HG02642 (cell line): ENCODE results near the gene VDR.

Experiments used
- ATAC-seq: cut with Tn5 transposase; IDR thresholded peaks from one replicate; pipeline ENCODE4 v1.9.1; 2021; ENCODE audit warnings: mild to moderate bottlenecking; ENCODE audit not compliant: unreplicated experiment, poor library complexity

Gene VDR

GRCh38 chr12:47904713-47905709 is at the start of gene VDR:
Gene VDR, minus strand, starts transcription at chr12:47904994. Its CDS starts 25,881 bp downstream, at chr12:47879113.
- ATAC-seq: peak; percentile 76

GRCh38 chr12:47954058-47954457 is 49.3 kb upstream of the VDR start:
- ATAC-seq: no peak

- no peak for ATAC-seq
These were observed 46.2 kb upstream of the VDR start for GRCh38 chr12:47950856-47951468.

GRCh38 chr12:47949441-47950341 is 44.9 kb upstream of the VDR start:
- peak; percentile 66 for ATAC-seq

GRCh38 chr12:47947341-47947740 is 42.5 kb upstream of the VDR start:
- no peak for ATAC-seq

GRCh38 chr12:47946413-47947323 is 41.9 kb upstream of the VDR start:
- ATAC-seq: no peak

GRCh38 chr12:47945341-47945728 is 40.5 kb upstream of the VDR start:
- ATAC-seq: no peak

GRCh38 chr12:47944685-47945340 is 40.0 kb upstream of the VDR start:
- no peak for ATAC-seq

GRCh38 chr12:47943623-47944340 is 39.0 kb upstream of the VDR start:
- ATAC-seq: no peak

GRCh38 chr12:47942614-47943225 is 37.9 kb upstream of the VDR start:
- ATAC-seq: no peak

- no peak for ATAC-seq
These were observed 37.2 kb upstream of the VDR start for GRCh38 chr12:47941871-47942613.

GRCh38 chr12:47941475-47941780 is 36.6 kb upstream of the VDR start:
- ATAC-seq: no peak

GRCh38 chr12:47940773-47941474 is 36.1 kb upstream of the VDR start:
- ATAC-seq: no peak

GRCh38 chr12:47939009-47939601 is 34.3 kb upstream of the VDR start:
- no peak for ATAC-seq

- ATAC-seq: no peak
These were observed 33.8 kb upstream of the VDR start for GRCh38 chr12:47938594-47938993.

- ATAC-seq: no peak
These were observed 33.3 kb upstream of the VDR start for GRCh38 chr12:47938093-47938492.
